K562 (cell line): ENCODE measurements around the gene MAGIX. TPM values are rescaled to one million over a fixed set of nuclear protein-coding genes. Genes with fewer than 3 reads are reported as not detected.
A peak's percentile ranks its signal among the peaks of the same experiment; 100 is the strongest.

Source experiments
- ARHGAP35 ChIP-seq: fragments of 450-650 bp; IDR thresholded peaks from 2 replicates; pipeline ENCODE4 v1.6.1; 2018; ENCODE audit not compliant: partially characterized antibody
- ARID3B ChIP-seq: fragments of 250-450 bp; sonication (Bioruptor Pico); IDR thresholded peaks from 2 replicates; pipeline ENCODE4 v1.4.0; 2020; ENCODE audit warnings: borderline replicate concordance
- CBFA2T3 ChIP-seq: fragments of 450-650 bp; IDR thresholded peaks from 2 replicates; pipeline ENCODE4 v1.6.1; 2017
- CBX8 ChIP-seq: fragments of 200-600 bp; sonication (generic); IDR thresholded peaks from 2 replicates; pipeline ENCODE4 v1.6.1; 2012; ENCODE audit warnings: borderline replicate concordance, mixed run types, low read depth, mild to moderate bottlenecking, moderate library complexity, mixed read lengths, low read length, control low read depth, inconsistent platforms; ENCODE audit not compliant: poor library complexity, severe bottlenecking; ENCODE audit errors: extremely low read depth
- HDAC1 ChIP-seq, 2 experiments: fragments of 450-650 bp; IDR thresholded peaks; 2 replicates each; pipeline ENCODE4 v1.6.1; 2016 to 2017; ENCODE audit warnings: inconsistent platforms in 1 of 2, mild to moderate bottlenecking in 1 of 2, moderate library complexity in 1 of 2
- HES1 ChIP-seq: fragments of 450-650 bp; IDR thresholded peaks from 2 replicates; pipeline ENCODE4 v1.6.1; 2016; ENCODE audit warnings: low read depth, mild to moderate bottlenecking, moderate library complexity
- HNRNPH1 ChIP-seq: fragments of 200-400 bp; formaldehyde crosslinking; optimal IDR thresholded peaks from 2 replicates; pipeline ENCODE3; 2017; ENCODE audit warnings: low read depth, mild to moderate bottlenecking, low read length, moderate library complexity
- JUN ChIP-seq, 2 experiments: sonication (generic) in 1 of 2; formaldehyde crosslinking in 1 of 2; IDR thresholded peaks; 2 replicates each; pipeline versions ENCODE4 v1.6.1 to v1.8.0; 2012 to 2022; ENCODE audit warnings: borderline replicate concordance in 2 of 2, mild to moderate bottlenecking in 2 of 2, improper control_type of control experiment in 1 of 2, low read depth in 1 of 2, low read length in 1 of 2, missing genetic modification reagents in 1 of 2
- KDM4B ChIP-seq, 2 experiments: fragments of 450-650 bp in 1 of 2; sonication (generic) in 1 of 2; IDR thresholded peaks; 2 replicates each; pipeline ENCODE4 v1.6.1; 2016 to 2017; ENCODE audit warnings: borderline replicate concordance in 2 of 2, antibody characterized with exemption in 1 of 2, low read depth in 1 of 2, mild to moderate bottlenecking in 1 of 2
- NFXL1 ChIP-seq: fragments of 450-650 bp; formaldehyde crosslinking; IDR thresholded peaks from 2 replicates; pipeline ENCODE4 v1.4.0; 2021; ENCODE audit warnings: mild to moderate bottlenecking
- NR2C1 ChIP-seq, 2 experiments: fragments of 450-650 bp; IDR thresholded peaks; 2 replicates each; pipeline ENCODE4 v1.6.1; 2017; ENCODE audit warnings: mild to moderate bottlenecking in 2 of 2, antibody characterized with exemption in 1 of 2, inconsistent platforms in 1 of 2, missing compliant biosample characterization in 1 of 2, missing genetic modification characterization in 1 of 2
- RBFOX2 ChIP-seq: fragments of 200-400 bp; formaldehyde crosslinking; IDR thresholded peaks from 2 replicates; pipeline ENCODE4 v1.6.1; 2017; ENCODE audit warnings: low read depth, mild to moderate bottlenecking, low read length, moderate library complexity
- SOX6 ChIP-seq: fragments of 450-650 bp; IDR thresholded peaks from 2 replicates; pipeline ENCODE4 v1.6.1; 2014; ENCODE audit warnings: mild to moderate bottlenecking
- SRSF1 ChIP-seq: fragments of 200-400 bp; formaldehyde crosslinking; IDR thresholded peaks from 2 replicates; pipeline ENCODE4 v1.6.1; 2017; ENCODE audit warnings: mild to moderate bottlenecking, low read depth, low read length, moderate library complexity
- TAF7 ChIP-seq: fragments of 450-650 bp; IDR thresholded peaks from 2 replicates; pipeline ENCODE4 v1.6.1; 2016; ENCODE audit warnings: missing genetic modification characterization, missing compliant biosample characterization
- TBP ChIP-seq: optimal IDR thresholded peaks from 2 replicates; pipeline ENCODE3; 2011; ENCODE audit warnings: low read depth, low read length, improper control_type of control experiment
- TRIM25 ChIP-seq: fragments of 450-650 bp; IDR thresholded peaks from 2 replicates; pipeline ENCODE4 v1.7.0; 2016; ENCODE audit warnings: borderline replicate concordance
- U2AF2 ChIP-seq: fragments of 200-400 bp; formaldehyde crosslinking; optimal IDR thresholded peaks from 2 replicates; pipeline ENCODE3; 2017; ENCODE audit warnings: low read depth, mild to moderate bottlenecking, low read length
- XRCC3 ChIP-seq: fragments of 450-650 bp; IDR thresholded peaks from 2 replicates; pipeline ENCODE4 v1.6.1; 2017; ENCODE audit warnings: mild to moderate bottlenecking, moderate library complexity
- YBX1 ChIP-seq: fragments of 450-650 bp; IDR thresholded peaks from 2 replicates; pipeline ENCODE4 v1.7.1; 2016; ENCODE audit warnings: mild to moderate bottlenecking
- ZNF395 ChIP-seq: fragments of 200-800 bp; sonication (Bioruptor generic); IDR thresholded peaks from 2 replicates; pipeline ENCODE4 v1.6.1; 2017; ENCODE audit warnings: missing genetic modification characterization, missing compliant biosample characterization
- ZNF76 ChIP-seq: fragments of 250-450 bp; sonication (Bioruptor Pico); IDR thresholded peaks from 2 replicates; pipeline ENCODE4 v1.4.0; 2020; ENCODE audit warnings: mild to moderate bottlenecking, moderate library complexity, borderline replicate concordance
- polyA plus RNA-seq, 8 experiments: library from polyadenylated mRNA; depleted of rRNA in 4 of 8; stranded (reverse) in 5 of 8; unstranded in 3 of 8; fragments of >200 nt; fragmentation: Nextera tagmentation in 2 of 8; fragmentation: Illumina TruSeq in 1 of 8; extraction: Ambion mirVana in 2 of 8; extraction: Trizol in 1 of 8; gene quantifications; 2 replicates each; pipeline versions ENCODE4 v1.2.1 to v1.2.3, GENCODE V29; 2011 to 2014; ENCODE audit warnings: inconsistent platforms in 1 of 8, missing spikeins in 1 of 8
- total RNA-seq, 7 experiments: library from RNA; depleted of rRNA in 6 of 7; stranded (reverse); fragments of >200 nt in 6 of 7; fragmentation: Illumina TruSeq in 2 of 7; extraction: Trizol in 2 of 7; gene quantifications; 2 replicates each; pipeline versions ENCODE4 v1.2.1 to v1.2.3, GENCODE V29; 2011 to 2021; ENCODE audit warnings: low replicate concordance in 1 of 7

MAGIX gene
- total and polyA plus RNA-seq, 9 of the 15 experiments (the other 6 are each of a cell fraction or from before 2014, with no cell fraction given) = 0.08 to 3.5 (median 0.47) TPM

GRCh38 chrX:49190821-49191573 lies 28.4 kb downstream of the MAGIX start (continued):
- no peak for TF ChIP-seq ARID3B
- TF ChIP-seq HDAC1 (IDR thresholded peaks at IDR 0.05) = 0 out of 4 replicates have a peak, but pooled peaks of 1 of the 2 experiments have one; percentile 52
- no peak for TF ChIP-seq U2AF2
- no peak for TF ChIP-seq TRIM25
- no peak for TF ChIP-seq HNRNPH1
- TF ChIP-seq NR2C1 (IDR thresholded peaks at IDR 0.05) = no peak
- no peak for TF ChIP-seq NR2C1 (tag; IDR thresholded peaks at IDR 0.05)
- TF ChIP-seq KDM4B (IDR thresholded peaks at IDR 0.05; ENCODE audit: borderline replicate concordance in 2 of 2, low read depth in 1 of 2) = no peak
- 0 out of 2 replicates have a peak, but pooled peaks have one; percentile 27 for TF ChIP-seq TAF7 (tag)
- no peak for TF ChIP-seq YBX1
- no peak for TF ChIP-seq HES1
- TF ChIP-seq ARHGAP35 = no peak
- no peak for TF ChIP-seq ZNF395 (CRISPR knock-in tag)
- no peak for TF ChIP-seq NFXL1
- TF ChIP-seq TBP = peak; percentile 86
- TF ChIP-seq JUN (IDR thresholded peaks at IDR 0.05; ENCODE audit: borderline replicate concordance, low read depth, low read length) = no peak
- no peak for TF ChIP-seq JUN (CRISPR knock-in tag; IDR thresholded peaks at IDR 0.05; ENCODE audit: borderline replicate concordance)
- TF ChIP-seq XRCC3 = no peak
- TF ChIP-seq ZNF76 (CRISPR knock-in tag) = no peak
- no peak for TF ChIP-seq CBX8
- TF ChIP-seq CBFA2T3 = no peak
- peak; percentile 92; the same call in 1 of the 2 replicates for TF ChIP-seq RBFOX2
- no peak for TF ChIP-seq SRSF1
- no peak for TF ChIP-seq SOX6
